HEK293 (cell line): ENCODE data around the gene SLC39A10.

ENCODE experiments used
- GLI4 ChIP-seq: fragments of 450-650 bp; formaldehyde crosslinking; IDR thresholded peaks from 2 replicates; pipeline ENCODE4 v1.5.1; 2016; ENCODE audit warnings: missing biosample characterization, missing genetic modification characterization
- HOXA7 ChIP-seq: sonication (generic); formaldehyde crosslinking; IDR thresholded peaks from 2 replicates; pipeline ENCODE4 v1.8.1; 2022; ENCODE audit warnings: missing genetic modification reagents, borderline replicate concordance
- ZBTB26 ChIP-seq: fragments of 450-650 bp; formaldehyde crosslinking; optimal IDR thresholded peaks from 2 replicates; pipeline ENCODE3; 2016; ENCODE audit warnings: missing biosample characterization, mild to moderate bottlenecking, missing genetic modification characterization
- ZBTB44 ChIP-seq: fragments of 450-650 bp; IDR thresholded peaks from 2 replicates; pipeline ENCODE4 v1.5.1; 2018; ENCODE audit warnings: missing biosample characterization, mild to moderate bottlenecking, missing genetic modification characterization
- ZNF274 ChIP-seq, 2 experiments: fragments of 200-500 bp in 1 of 2; fragments of 450-650 bp in 1 of 2; sonication (Bioruptor generic) in 1 of 2; formaldehyde crosslinking in 1 of 2; IDR thresholded peaks; 2 replicates each; pipeline versions ENCODE4 v1.5.1 to v1.6.1; 2014 to 2016; ENCODE audit warnings: borderline replicate concordance in 1 of 2, inconsistent platforms in 1 of 2, low read length in 1 of 2, missing biosample characterization in 1 of 2, missing genetic modification characterization in 1 of 2
- ZNF530 ChIP-seq: fragments of 450-650 bp; formaldehyde crosslinking; IDR thresholded peaks from 2 replicates; pipeline ENCODE4 v1.5.1; 2016; ENCODE audit warnings: low read depth, missing biosample characterization, missing genetic modification characterization
- ZNF645 ChIP-seq: fragments of 450-650 bp; formaldehyde crosslinking; IDR thresholded peaks from 2 replicates; pipeline ENCODE4; 2016; ENCODE audit warnings: missing biosample characterization, missing genetic modification characterization
- ZNF785 ChIP-seq: fragments of 450-650 bp; formaldehyde crosslinking; IDR thresholded peaks from 2 replicates; pipeline ENCODE4 v1.5.1; 2016; ENCODE audit warnings: missing biosample characterization, missing genetic modification characterization
- ZNF830 ChIP-seq: fragments of 450-650 bp; IDR thresholded peaks from 2 replicates; pipeline ENCODE4 v1.5.0; 2018; ENCODE audit warnings: missing biosample characterization, missing genetic modification characterization, low read depth, mild to moderate bottlenecking, moderate library complexity
- TF ChIP-seq, protein P1 (sequence below): IDR thresholded peaks from 2 replicates; pipeline ENCODE4 v1.6.1; 2011; ENCODE audit warnings: mild to moderate bottlenecking, low read depth, low read length, borderline replicate concordance
- TF ChIP-seq, protein P2 (sequence below): fragments of 450-650 bp; formaldehyde crosslinking; IDR thresholded peaks from 2 replicates; pipeline ENCODE4 v1.5.1; 2016; ENCODE audit warnings: missing biosample characterization, missing genetic modification characterization
- TF ChIP-seq, protein P3 (sequence below): sonication (generic); formaldehyde crosslinking; IDR thresholded peaks from 2 replicates; pipeline ENCODE4 v1.8.1; 2022; ENCODE audit warnings: mild to moderate bottlenecking, moderate library complexity, missing genetic modification reagents

DNA sequence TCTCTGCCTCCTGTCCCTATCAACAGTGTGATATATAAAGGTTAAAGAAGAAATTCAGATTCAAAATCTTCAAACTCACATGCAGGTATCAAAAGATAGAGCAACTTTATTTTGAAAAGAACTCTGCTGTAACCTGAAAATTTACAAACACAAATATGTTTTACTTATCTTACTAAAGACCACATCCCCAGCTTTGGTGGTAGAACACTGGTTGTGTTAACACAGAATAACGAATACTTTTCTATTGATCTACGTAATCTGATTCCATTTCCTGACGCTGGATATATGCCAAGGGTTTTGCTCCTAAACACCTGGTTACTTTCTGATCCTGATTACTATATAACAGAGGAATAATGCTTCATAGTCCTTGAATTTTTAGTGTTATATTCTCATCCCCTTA lies 23.1 kb upstream of the SLC39A10 start:
- TF ChIP-seq ZNF274 (IDR thresholded peaks at IDR 0.05; ENCODE audit: low read length) (no peak), ZNF274 (tag by site-specific recombination; IDR thresholded peaks at IDR 0.05; ENCODE audit: borderline replicate concordance) (no peak), ZNF530 (tag by site-specific recombination) (no peak), GLI4 (tag by site-specific recombination) (no peak), ZBTB44 (tag by site-specific recombination) (no peak), ZNF830 (tag by site-specific recombination) (no peak), ZBTB26 (tag by site-specific recombination) (no peak), ZNF785 (tag by site-specific recombination) (no peak), ZNF645 (tag by site-specific recombination) (no peak), HOXA7 (CRISPR knock-in tag) (no peak)
- TF ChIP-seq, protein P1, sequence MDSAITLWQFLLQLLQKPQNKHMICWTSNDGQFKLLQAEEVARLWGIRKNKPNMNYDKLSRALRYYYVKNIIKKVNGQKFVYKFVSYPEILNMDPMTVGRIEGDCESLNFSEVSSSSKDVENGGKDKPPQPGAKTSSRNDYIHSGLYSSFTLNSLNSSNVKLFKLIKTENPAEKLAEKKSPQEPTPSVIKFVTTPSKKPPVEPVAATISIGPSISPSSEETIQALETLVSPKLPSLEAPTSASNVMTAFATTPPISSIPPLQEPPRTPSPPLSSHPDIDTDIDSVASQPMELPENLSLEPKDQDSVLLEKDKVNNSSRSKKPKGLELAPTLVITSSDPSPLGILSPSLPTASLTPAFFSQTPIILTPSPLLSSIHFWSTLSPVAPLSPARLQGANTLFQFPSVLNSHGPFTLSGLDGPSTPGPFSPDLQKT: no peak
- TF ChIP-seq, protein P2, sequence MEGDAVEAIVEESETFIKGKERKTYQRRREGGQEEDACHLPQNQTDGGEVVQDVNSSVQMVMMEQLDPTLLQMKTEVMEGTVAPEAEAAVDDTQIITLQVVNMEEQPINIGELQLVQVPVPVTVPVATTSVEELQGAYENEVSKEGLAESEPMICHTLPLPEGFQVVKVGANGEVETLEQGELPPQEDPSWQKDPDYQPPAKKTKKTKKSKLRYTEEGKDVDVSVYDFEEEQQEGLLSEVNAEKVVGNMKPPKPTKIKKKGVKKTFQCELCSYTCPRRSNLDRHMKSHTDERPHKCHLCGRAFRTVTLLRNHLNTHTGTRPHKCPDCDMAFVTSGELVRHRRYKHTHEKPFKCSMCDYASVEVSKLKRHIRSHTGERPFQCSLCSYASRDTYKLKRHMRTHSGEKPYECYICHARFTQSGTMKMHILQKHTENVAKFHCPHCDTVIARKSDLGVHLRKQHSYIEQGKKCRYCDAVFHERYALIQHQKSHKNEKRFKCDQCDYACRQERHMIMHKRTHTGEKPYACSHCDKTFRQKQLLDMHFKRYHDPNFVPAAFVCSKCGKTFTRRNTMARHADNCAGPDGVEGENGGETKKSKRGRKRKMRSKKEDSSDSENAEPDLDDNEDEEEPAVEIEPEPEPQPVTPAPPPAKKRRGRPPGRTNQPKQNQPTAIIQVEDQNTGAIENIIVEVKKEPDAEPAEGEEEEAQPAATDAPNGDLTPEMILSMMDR: no peak
- TF ChIP-seq, protein P3, sequence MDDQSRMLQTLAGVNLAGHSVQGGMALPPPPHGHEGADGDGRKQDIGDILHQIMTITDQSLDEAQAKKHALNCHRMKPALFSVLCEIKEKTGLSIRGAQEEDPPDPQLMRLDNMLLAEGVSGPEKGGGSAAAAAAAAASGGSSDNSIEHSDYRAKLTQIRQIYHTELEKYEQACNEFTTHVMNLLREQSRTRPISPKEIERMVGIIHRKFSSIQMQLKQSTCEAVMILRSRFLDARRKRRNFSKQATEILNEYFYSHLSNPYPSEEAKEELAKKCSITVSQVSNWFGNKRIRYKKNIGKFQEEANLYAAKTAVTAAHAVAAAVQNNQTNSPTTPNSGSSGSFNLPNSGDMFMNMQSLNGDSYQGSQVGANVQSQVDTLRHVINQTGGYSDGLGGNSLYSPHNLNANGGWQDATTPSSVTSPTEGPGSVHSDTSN (CRISPR knock-in tag): no peak
